Epithelial cell of proximal tubule (primary cell): ENCODE results near the gene LOXL3. TPM values are rescaled to one million over a fixed set of nuclear protein-coding genes. Genes with fewer than 3 reads are reported as not detected.
A peak's percentile ranks its signal among the peaks of the same experiment; 100 is the strongest.
"Not testable (repeated sequence)": the region's sequence is repeated elsewhere in the genome, so short reads cannot be mapped to it uniquely, and the experiment has no call there.

Experiments
- DNase-seq: peaks from one replicate; pipeline ENCODE4 v3.0.0-alpha.2; 2011; ENCODE audit warnings: low read depth
- H3K4me3 ChIP-seq: 2 replicates; pipeline ENCODE4 v1.5.1; 2011; ENCODE audit warnings: low read depth, mild to moderate bottlenecking, low read length
- total RNA-seq: library from RNA; depleted of rRNA; stranded (reverse); fragments of >200 nt; gene quantifications from 2 replicates; pipeline ENCODE4 v1.2.3, GENCODE V29; 2015
- TF ChIP-seq, protein P1 (sequence below): conservative IDR thresholded peaks from 2 replicates; pipeline ENCODE4 v1.5.1; 2012; ENCODE audit warnings: low read depth, mild to moderate bottlenecking, low read length

LOXL3 gene
- total RNA-seq, 1 donor from 2014 or later = 5.9 TPM

DNA sequence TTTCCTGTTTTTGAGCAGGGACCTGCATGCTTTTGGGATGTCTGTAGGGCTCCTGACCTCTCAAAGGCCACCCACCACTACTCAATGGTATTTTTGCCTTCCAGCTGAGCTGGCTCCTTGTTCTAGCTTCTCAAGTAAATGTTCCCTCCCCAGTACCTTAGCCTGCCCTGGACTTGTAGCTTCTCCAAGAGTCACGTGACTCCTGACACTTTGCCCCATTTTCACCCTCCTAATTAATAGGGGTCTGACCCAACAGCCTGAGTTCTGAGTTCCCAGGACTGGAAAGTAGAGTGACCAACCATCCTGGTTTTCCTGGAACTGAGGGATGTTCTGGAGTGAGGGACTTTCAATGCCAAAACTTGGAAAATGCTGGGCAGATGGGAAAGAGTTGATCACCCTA lies 58.3 kb downstream of the LOXL3 start:
- no peak for DNase-seq
- TF ChIP-seq, protein P1, sequence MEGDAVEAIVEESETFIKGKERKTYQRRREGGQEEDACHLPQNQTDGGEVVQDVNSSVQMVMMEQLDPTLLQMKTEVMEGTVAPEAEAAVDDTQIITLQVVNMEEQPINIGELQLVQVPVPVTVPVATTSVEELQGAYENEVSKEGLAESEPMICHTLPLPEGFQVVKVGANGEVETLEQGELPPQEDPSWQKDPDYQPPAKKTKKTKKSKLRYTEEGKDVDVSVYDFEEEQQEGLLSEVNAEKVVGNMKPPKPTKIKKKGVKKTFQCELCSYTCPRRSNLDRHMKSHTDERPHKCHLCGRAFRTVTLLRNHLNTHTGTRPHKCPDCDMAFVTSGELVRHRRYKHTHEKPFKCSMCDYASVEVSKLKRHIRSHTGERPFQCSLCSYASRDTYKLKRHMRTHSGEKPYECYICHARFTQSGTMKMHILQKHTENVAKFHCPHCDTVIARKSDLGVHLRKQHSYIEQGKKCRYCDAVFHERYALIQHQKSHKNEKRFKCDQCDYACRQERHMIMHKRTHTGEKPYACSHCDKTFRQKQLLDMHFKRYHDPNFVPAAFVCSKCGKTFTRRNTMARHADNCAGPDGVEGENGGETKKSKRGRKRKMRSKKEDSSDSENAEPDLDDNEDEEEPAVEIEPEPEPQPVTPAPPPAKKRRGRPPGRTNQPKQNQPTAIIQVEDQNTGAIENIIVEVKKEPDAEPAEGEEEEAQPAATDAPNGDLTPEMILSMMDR = no peak
- no peak overlapping the region for H3K4me3 ChIP-seq

- H3K4me3 ChIP-seq = no peak overlapping the region
- DNase-seq = no peak
- TF ChIP-seq, protein P1 = no peak
These were observed 60.2 kb downstream of the LOXL3 start for GRCh38 chr2:74493546-74493945.

- no peak overlapping the region for H3K4me3 ChIP-seq
- DNase-seq = no peak
- TF ChIP-seq, protein P1 = no peak
These were observed 61.8 kb downstream of the LOXL3 start for GRCh38 chr2:74491648-74492544.

DNA sequence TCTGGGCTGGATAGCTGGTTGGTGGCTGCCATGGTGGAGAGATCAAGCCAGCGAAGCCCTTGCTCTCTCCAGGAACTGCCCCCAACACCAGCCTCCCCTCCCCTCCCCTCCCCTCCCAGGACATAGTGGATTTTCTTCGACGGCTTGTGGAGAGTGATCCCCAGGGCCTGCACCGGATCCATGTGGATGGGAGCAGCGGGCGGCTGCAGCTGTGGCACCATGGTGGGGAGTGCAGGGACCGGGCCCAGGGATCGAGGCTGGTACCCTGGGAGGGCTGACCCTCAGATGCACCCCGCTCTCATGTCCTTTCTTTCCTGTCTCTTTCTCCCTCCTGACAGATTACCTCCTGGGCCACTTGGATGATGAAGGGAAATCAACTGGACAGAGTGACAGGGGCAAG lies 63.8 kb downstream of the LOXL3 start:
- H3K4me3 ChIP-seq = no peak overlapping the region
- TF ChIP-seq, protein P1 = no peak
- no peak for DNase-seq

- no peak overlapping the region for H3K4me3 ChIP-seq
- TF ChIP-seq, protein P1 = no peak
- DNase-seq = no peak
These were observed 64.9 kb downstream of the LOXL3 start for GRCh38 chr2:74488643-74489481.

DNA sequence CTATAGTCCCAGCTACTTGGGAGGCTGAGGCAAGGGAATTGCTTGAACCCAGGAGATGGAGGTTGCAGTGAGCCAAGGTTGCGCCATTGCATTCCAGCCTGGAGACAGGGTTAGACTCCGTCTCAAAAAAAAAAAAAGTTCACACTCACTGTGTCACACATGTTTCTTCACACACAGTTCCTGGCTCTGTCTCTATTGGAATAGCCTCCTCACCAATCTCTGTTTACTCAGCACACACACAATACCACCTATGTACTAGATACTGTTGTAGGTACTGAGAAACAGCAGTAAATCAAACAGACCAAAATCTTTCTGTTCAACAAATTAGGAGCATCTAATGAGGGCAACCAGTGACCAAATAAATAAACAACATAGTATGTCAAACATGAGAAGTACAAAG lies 67.6 kb downstream of the LOXL3 start:
- H3K4me3 ChIP-seq = no peak overlapping the region
- TF ChIP-seq, protein P1 = no peak

GRCh38 chr2:74483675-74484164 lies 70.0 kb downstream of the LOXL3 start:
- H3K4me3 ChIP-seq = peak overlapping the region; percentile 79

More for the DNA sequence above, 67.6 kb downstream of the LOXL3 start:
- no peak for DNase-seq

More at GRCh38 chr2:74483675-74484164, 70.0 kb downstream of the LOXL3 start:
- not testable (repeated sequence) for DNase-seq
